HG03097 (cell line): ENCODE data around the gene NAALADL1.

Experiments
- ATAC-seq: cut with Tn5 transposase; IDR thresholded peaks from one replicate; pipeline ENCODE4 v1.9.1; 2021; ENCODE audit not compliant: unreplicated experiment, low FRiP score

Gene NAALADL1

DNA sequence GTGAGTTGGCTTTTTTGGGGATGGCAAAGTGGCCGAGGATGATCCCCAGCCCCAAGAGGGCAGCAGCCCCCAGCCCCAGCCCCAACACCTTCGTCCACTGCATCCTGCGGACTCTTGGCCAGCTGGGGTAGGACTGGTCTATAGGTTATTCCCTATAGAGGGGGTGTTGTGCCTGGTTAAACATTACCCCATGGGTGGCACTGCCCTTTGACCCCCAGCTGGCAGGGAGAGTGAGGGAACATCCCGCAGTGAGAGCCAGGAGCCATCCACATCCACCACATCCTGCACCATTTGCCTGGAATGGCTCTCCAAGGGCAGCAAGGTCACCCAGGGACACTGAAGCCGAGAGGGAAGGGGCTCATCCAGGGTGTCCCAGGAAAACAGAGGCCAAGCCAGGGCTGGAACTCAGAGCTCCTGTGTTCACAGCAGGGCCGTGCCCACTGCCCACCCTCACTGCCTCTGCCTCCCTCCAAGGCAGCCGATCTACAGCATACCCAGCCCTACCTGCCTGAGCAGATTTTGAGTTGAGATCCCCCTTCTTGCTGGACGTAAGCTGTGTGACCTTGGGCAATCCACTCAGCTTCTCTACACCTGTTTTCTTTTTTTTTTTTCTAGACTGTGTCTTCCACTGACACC lies at the start of gene NAALADL1:
NAALADL1 (minus strand) TSS at position 135 of the 636 bp plus-strand sequence; CDS start at position 103, 32 bp downstream.
- no peak for ATAC-seq

DNA sequence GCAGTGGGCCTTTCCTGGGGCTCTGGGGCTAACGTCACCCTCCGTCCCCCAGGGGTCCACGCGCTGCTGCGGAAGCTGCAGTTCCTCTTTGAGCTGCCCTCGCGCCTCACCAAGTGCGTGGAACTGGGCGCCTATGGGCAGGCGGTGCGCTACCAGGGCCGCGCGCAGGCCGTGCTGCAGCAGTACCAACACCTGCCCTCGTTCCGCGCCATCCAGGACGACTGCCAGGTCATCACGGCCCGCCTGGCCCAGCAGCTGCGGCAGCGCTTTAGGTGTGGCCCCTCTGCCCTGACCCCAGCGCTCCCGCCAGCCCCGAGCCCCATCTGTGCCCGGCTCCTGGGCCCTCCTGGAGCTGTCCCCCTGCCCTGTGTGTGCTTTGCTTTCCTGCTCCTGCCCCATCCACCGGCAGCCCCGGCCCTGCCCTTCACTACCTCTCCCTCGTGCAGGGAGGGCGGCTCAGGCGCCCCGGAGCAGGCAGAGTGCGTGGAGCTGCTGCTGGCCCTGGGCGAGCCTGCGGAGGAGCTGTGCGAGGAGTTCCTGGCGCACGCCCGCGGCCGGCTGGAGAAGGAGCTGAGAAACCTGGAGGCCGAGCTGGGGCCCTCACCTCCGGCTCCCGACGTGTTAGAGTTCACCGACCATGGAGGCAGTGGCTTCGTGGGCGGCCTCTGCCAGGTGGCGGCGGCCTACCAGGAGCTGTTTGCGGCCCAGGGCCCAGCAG lies 49.6 kb upstream of the NAALADL1 start:
- no peak for ATAC-seq

DNA sequence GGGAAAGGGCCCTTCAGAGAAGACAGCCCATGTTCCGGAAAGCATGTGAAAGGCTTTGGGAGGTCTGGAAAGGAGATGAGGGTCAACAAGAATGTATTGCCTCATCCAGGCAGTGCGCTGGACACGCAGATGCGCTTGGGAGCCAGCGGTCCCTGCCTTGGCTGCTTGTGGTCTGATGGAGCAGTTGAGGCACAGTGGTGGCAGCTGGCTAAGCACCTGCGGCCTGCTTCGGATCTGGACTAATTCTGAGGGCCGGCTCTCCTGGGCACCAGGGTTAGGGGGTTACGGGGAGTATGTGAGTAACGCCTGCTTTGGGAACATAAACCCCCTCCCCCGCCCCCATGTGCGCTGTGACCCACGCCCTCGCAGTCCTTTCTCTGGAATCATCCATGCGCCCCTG lies 48.7 kb upstream of the NAALADL1 start:
- no peak for ATAC-seq

DNA sequence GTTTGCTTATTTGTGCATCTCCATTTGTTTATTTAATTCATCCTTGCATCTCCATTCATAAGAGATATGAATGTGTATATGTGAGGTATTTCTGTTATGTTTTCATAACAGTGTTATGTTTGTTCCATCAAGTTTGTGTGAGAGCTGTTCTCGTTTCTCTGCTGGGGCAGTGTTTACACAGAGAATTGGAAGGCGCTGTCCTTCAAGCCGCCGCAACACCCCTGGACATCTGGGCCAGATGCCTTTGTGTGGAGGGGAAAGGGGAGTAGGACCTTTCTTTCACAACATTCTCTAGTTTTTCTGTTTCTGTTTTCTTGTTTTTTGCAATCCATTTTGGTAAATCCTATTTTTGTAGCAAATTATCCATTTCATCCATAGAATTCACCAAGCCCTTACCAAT lies 46.3 kb upstream of the NAALADL1 start:
- no peak for ATAC-seq

DNA sequence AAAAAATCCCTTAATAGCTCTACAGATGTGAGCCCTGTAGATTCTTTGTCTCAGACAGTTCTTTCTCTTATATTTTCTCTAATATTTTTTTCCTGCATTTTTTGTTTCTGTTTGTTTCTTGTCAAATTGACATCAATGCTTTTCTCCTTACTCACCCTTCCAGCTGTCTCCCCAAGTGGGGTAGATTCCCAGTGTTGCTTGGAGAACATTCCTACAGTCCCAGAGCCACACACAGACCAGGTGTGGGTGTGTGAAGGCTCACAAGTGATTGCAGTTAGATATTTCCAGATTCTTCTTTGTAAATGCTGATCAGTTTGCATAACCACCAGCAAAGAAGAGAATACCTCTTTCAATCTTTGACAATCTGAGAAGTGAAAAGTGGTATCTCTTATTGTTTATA lies 45.1 kb upstream of the NAALADL1 start:
- no peak for ATAC-seq

DNA sequence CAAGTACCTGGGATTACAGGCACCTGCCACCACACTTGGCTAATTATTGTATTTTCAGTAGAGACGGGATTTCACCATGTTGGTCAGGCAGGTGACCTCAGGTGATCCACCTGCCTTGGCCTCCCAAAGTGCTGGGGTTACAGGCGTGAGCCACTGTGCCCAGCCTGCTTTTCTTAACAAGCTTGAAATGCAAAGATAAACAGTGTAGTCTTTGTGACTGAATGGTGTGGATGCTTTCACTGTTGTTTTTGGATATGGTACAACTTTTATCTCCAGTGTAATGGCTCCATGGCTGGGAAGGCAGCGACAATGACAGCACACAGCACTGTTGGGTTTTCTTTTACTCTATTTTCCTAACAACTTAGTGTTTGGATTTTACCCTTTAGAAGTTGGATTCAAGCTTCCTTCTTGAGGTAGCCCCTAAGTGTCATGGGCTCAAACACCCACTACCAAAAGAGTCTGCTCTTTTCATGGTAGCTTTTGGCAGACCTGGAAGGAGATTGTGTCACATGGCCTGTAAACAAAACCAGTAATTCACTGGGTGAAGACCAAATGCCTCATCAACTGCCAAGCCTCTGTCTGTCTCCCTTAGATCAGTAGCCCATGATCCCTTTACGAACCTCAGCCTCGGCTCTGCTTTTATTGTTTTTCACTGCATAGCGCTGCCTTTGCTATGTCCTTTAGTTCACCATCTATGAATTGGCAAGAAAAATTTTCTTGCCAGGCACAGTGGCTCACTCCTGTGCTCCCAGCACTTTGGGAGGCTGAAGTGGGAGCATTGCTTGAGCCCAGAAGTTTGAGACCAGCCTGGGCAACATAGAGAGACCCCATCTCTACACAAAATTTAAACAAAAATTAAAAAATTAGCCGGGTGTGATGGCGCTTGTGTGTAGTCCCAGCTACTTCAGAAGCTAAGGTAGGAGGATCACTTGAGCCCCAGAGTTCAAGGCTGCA lies 44.1 kb upstream of the NAALADL1 start:
- no peak for ATAC-seq

DNA sequence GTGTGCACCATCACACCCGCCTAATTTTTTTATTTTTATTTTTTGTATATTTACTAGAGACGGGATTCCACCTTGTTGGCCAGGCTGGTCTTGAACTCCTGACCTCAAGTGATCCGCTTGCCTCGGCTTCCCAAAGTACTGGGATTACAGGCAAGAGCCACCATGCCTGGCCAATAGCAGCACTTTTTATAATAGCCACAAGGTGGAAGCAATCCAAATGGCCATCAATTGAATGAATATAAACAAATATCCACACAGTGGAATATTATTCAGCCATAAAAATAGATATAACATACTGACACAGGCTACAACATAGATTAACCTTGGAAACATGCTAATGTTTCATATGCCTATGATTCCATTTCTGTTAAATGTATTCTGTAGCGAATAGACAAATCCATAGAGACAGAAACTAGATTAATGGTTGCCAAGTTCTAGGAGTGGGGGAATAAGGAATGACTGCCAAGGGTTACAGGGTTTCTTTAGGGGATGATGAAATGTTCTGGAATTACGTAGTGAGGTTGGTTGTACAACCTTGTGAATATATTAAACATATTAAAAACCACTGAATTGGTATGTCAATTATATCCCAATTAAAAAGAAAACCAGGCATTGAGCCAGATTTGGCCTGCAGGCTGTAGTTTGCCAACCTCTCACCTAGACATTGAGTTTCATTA lies 42.5 kb upstream of the NAALADL1 start:
- no peak for ATAC-seq

DNA sequence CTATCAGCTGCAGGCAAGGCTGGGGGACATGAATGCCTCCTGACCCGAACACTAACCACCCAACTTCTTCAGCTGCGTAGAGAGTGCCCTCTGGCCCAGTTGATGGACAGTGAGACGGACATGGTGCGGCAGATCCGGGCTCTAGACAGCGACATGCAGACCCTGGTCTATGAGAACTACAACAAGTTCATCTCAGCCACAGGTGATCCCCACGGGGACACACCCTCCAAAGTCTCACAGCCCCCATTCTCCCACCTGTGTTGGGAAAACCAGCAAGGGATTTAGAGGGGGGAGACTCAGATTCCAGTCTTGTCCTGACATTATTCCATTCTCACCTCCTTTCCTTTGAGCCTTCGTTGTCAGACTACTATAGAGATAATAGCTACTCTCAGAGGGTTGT lies 38.6 kb upstream of the NAALADL1 start:
- ATAC-seq = no peak

- ATAC-seq = peak; percentile 72
Observed at GRCh38 chr11:65095974-65096806, 37.8 kb upstream of the NAALADL1 start, which contains the start of gene VPS51. Gene VPS51 (plus strand): TSS chr11:65096214. CDS start chr11:65096251, 37 bp downstream.

- ATAC-seq = no peak
Observed at GRCh38 chr11:65095427-65095826, 37.1 kb upstream of the NAALADL1 start.

- no peak for ATAC-seq
Observed at GRCh38 chr11:65090628-65091027, 32.3 kb upstream of the NAALADL1 start.

DNA sequence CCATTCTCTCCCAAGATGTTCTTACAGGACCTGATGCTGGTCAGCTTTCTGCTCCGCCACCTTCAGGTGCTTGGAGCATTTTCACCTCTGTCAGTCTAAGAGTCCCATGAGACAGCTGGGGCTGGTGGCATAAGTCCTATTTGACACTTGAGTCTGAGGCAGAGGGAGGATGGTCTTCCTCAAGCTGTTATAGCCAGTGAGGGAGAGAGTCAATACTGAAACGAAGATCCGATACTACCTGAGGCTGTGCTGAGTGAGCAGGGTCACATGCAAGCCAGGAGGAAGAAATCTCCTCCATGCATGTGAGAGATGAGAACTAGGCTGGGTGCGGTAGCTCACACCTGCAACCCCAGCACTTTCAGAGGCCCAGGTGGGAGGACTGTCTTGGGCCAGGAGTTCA lies 31.3 kb upstream of the NAALADL1 start:
- no peak for ATAC-seq

GRCh38 chr11:65087827-65088226 lies 29.5 kb upstream of the NAALADL1 start:
- no peak for ATAC-seq

- no peak for ATAC-seq
Observed at GRCh38 chr11:65087216-65087615, 28.9 kb upstream of the NAALADL1 start.

- ATAC-seq = no peak
Observed at GRCh38 chr11:65086809-65087208, 28.5 kb upstream of the NAALADL1 start.

DNA sequence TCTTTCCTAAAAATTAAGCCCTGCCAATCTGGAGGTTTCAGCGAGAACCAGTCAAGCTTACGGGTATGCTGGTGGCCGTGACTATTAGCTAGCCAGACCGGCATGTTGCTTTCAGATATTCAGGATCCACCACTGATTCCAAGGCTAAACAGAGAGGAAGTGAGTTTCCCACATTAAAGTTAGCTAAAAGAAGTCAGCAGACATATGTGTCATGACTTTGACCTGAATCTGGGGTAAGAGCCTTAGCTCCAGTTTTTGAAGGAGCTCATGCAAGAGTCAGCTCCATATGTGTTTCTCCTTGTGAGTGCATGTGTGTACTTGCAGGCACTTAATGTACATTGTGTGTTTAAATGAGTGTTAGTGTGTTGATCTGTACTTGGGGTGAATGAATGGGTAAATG lies 27.1 kb upstream of the NAALADL1 start:
- no peak for ATAC-seq

- no peak for ATAC-seq
Observed at GRCh38 chr11:65084598-65085375, 26.4 kb upstream of the NAALADL1 start.

- peak; percentile 73 for ATAC-seq
Observed at GRCh38 chr11:65083834-65084597, 25.7 kb upstream of the NAALADL1 start, which contains the start of the genes CDCA5 and ZFPL1. Gene CDCA5 (minus strand): TSS chr11:65084040. CDS start chr11:65083978, 62 bp downstream. Gene ZFPL1 (plus strand): TSS chr11:65084222. CDS start chr11:65084699, 477 bp downstream.
